SK-N-MC (cell line): Measurements from ENCODE around the gene RBM46.
"Not testable (repeated sequence)": the region's sequence is repeated elsewhere in the genome, so short reads cannot be mapped to it uniquely, and the experiment has no call there.

Experiments used
- DNase-seq: peaks from one replicate; pipeline ENCODE4 v3.0.0-alpha.2; 2011; ENCODE audit warnings: low read depth, low spot score
- H3K27ac ChIP-seq: fragments of 200-600 bp; sonication (generic); 2 replicates; pipeline ENCODE4 v1.5.1; 2016; ENCODE audit warnings: mixed run types
- H3K36me3 ChIP-seq: fragments of 200-600 bp; sonication (generic); 2 replicates; pipeline ENCODE4 v1.6.1; 2017; ENCODE audit warnings: antibody characterized with exemption, low read length, mixed read lengths; ENCODE audit not compliant: insufficient read depth
- H3K4me3 ChIP-seq: fragments of 200-600 bp; sonication (generic); 2 replicates; pipeline ENCODE4 v1.5.1; 2016
- H3K9ac ChIP-seq: fragments of 200-600 bp; sonication (generic); 2 replicates; pipeline ENCODE4 v1.8.0; 2017; ENCODE audit warnings: mixed run types, mixed read lengths; ENCODE audit not compliant: insufficient read length
- H3K9me3 ChIP-seq: fragments of 200-600 bp; sonication (generic); 2 replicates; pipeline ENCODE4 v1.6.1; 2017; ENCODE audit warnings: low read depth, mild to moderate bottlenecking, antibody characterized with exemption, low read length, moderate library complexity, mixed read lengths
- EZH2 ChIP-seq: fragments of 200-600 bp; sonication (generic); IDR thresholded peaks from one replicate; pipeline ENCODE4 v1.6.1; 2017; ENCODE audit warnings: antibody characterized with exemption
- FOXP2 ChIP-seq: optimal IDR thresholded peaks from 2 replicates; pipeline ENCODE3; 2011; ENCODE audit warnings: mild to moderate bottlenecking, moderate library complexity; ENCODE audit not compliant: insufficient read depth; ENCODE audit errors: extremely low read length, control extremely low read depth
- POLR2AphosphoS5 ChIP-seq: IDR thresholded peaks from 2 replicates; pipeline ENCODE4 v1.6.1; 2012; ENCODE audit warnings: mild to moderate bottlenecking, low read depth, low read length, borderline replicate concordance

Gene RBM46

GRCh38 chr4:154868414-154869194 is 87.5 kb downstream of the RBM46 start:
- TF ChIP-seq POLR2AphosphoS5: no peak
- TF ChIP-seq EZH2: no peak
- no peak for TF ChIP-seq FOXP2
- no peak for DNase-seq
- Histone ChIP-seq H3K9me3 (no peaks in the 10 kb centered on the region), H3K36me3 (no peaks in the 10 kb centered on the region), H3K9ac (no peak overlapping the region), H3K4me3 (no peak overlapping the region), H3K27ac (no peak overlapping the region)

GRCh38 chr4:154869301-154869700 is 88.2 kb downstream of the RBM46 start:
- no peaks in the 10 kb centered on the region for H3K36me3 ChIP-seq
- no peak overlapping the region for H3K9ac ChIP-seq
- H3K4me3 ChIP-seq: no peak overlapping the region
- H3K27ac ChIP-seq: no peak overlapping the region
- TF ChIP-seq EZH2 (no peak), FOXP2 (no peak), POLR2AphosphoS5 (no peak)
- no peaks in the 10 kb centered on the region for H3K9me3 ChIP-seq
- DNase-seq: no peak

- no peaks in the 10 kb centered on the region for H3K9me3 ChIP-seq
- no peak overlapping the region for H3K27ac ChIP-seq
- no peak for TF ChIP-seq EZH2
- no peak for TF ChIP-seq FOXP2
- TF ChIP-seq POLR2AphosphoS5: no peak
- no peak for DNase-seq
- H3K4me3 ChIP-seq: no peak overlapping the region
- H3K9ac ChIP-seq: no peak overlapping the region
- H3K36me3 ChIP-seq: no peaks in the 10 kb centered on the region
Observed at GRCh38 chr4:154872198-154872597, 91.1 kb downstream of the RBM46 start.

GRCh38 chr4:154874049-154874448 is 93.0 kb downstream of the RBM46 start:
- not testable (repeated sequence) for H3K4me3 ChIP-seq, H3K9ac ChIP-seq, H3K27ac ChIP-seq, H3K36me3 ChIP-seq, DNase-seq, H3K9me3 ChIP-seq

- no peak for DNase-seq
- TF ChIP-seq POLR2AphosphoS5 (no peak), EZH2 (no peak), FOXP2 (no peak)
- Histone ChIP-seq H3K4me3 (no peak overlapping the region), H3K36me3 (no peaks in the 10 kb centered on the region), H3K27ac (no peak overlapping the region), H3K9me3 (no peaks in the 10 kb centered on the region), H3K9ac (no peak overlapping the region)
Observed at GRCh38 chr4:154877110-154877760, 96.2 kb downstream of the RBM46 start.
